GM21528 (cell line): Measurements from ENCODE around the gene C15orf61.

Source experiments
- ATAC-seq: cut with Tn5 transposase; IDR thresholded peaks from one replicate; pipeline ENCODE4 v1.9.1; 2021; ENCODE audit warnings: mild to moderate bottlenecking, moderate library complexity; ENCODE audit not compliant: unreplicated experiment, low FRiP score

The C15orf61 gene

GRCh38 chr15:67579164-67579563 lies 58.2 kb downstream of the C15orf61 start:
- ATAC-seq = no peak
